K562 (cell line): Measurements from ENCODE around the gene CEP192. TPM values are rescaled to one million over a fixed set of nuclear protein-coding genes. Genes with fewer than 3 reads are reported as not detected.

ENCODE experiments used
- polyA plus RNA-seq, 8 experiments: library from polyadenylated mRNA; depleted of rRNA in 4 of 8; stranded (reverse) in 5 of 8; unstranded in 3 of 8; fragments of >200 nt; fragmentation: Nextera tagmentation in 2 of 8; fragmentation: Illumina TruSeq in 1 of 8; extraction: Ambion mirVana in 2 of 8; extraction: Trizol in 1 of 8; gene quantifications; 2 replicates each; pipeline versions ENCODE4 v1.2.1 to v1.2.3, GENCODE V29; 2011 to 2014; ENCODE audit warnings: inconsistent platforms in 1 of 8, missing spikeins in 1 of 8
- total RNA-seq, 7 experiments: library from RNA; depleted of rRNA in 6 of 7; stranded (reverse); fragments of >200 nt in 6 of 7; fragmentation: Illumina TruSeq in 2 of 7; extraction: Trizol in 2 of 7; gene quantifications; 2 replicates each; pipeline versions ENCODE4 v1.2.1 to v1.2.3, GENCODE V29; 2011 to 2021; ENCODE audit warnings: low replicate concordance in 1 of 7

CEP192 gene
- total and polyA plus RNA-seq, 9 of the 15 experiments (the other 6 are each of a cell fraction or from before 2014, with no cell fraction given), result 14.4 to 54.4 (median 35.8) TPM

Other genes with a start within 250 kb of the CEP192 start
- 33.1 and 38.3 TPM in 2 replicates for gene PTPN2, start 107.1 kb upstream of the CEP192 start, total RNA-seq (2014; rRNA removed)
- 56.4 and 67.9 TPM in 2 replicates for gene PTPN2, start 107.1 kb upstream of the CEP192 start, total RNA-seq (2014; rRNA removed; fragmentation: Illumina TruSeq; extraction: Trizol)
- gene PTPN2, start 107.1 kb upstream of the CEP192 start, total RNA-seq (2015; rRNA removed; fragmentation: Illumina TruSeq; extraction: Trizol), result 63.6 and 66.4 TPM in 2 replicates
- 37.6 and 40.3 TPM in 2 replicates for gene PTPN2, start 107.1 kb upstream of the CEP192 start, total RNA-seq (2021)
- 39.9 and 44.8 TPM in 2 replicates for gene PTPN2, start 107.1 kb upstream of the CEP192 start, polyA plus RNA-seq (2011; rRNA removed)
- gene PTPN2, start 107.1 kb upstream of the CEP192 start, polyA plus RNA-seq (2014; fragmentation: Illumina TruSeq; extraction: Trizol), result 48.1 and 58.3 TPM in 2 replicates
- 10 to 100 TPM; 36.6 to 46.3 TPM for gene PTPN2, start 107.1 kb upstream of the CEP192 start, polyA plus RNA-seq (2014; fragmentation: Nextera tagmentation; extraction: Ambion mirVana)
- 35.0 and 43.8 TPM in 2 replicates for gene PTPN2, start 107.1 kb upstream of the CEP192 start, polyA plus RNA-seq (2014; rRNA removed)
- gene SEH1L, start 43.4 kb upstream of the CEP192 start, total RNA-seq (2014; rRNA removed), result 59.9 and 62.2 TPM in 2 replicates
- gene SEH1L, start 43.4 kb upstream of the CEP192 start, total RNA-seq (2014; rRNA removed; fragmentation: Illumina TruSeq; extraction: Trizol), result 111 and 119 TPM in 2 replicates
- gene SEH1L, start 43.4 kb upstream of the CEP192 start, total RNA-seq (2015; rRNA removed; fragmentation: Illumina TruSeq; extraction: Trizol), result 90.9 and 94.8 TPM in 2 replicates
- gene SEH1L, start 43.4 kb upstream of the CEP192 start, total RNA-seq (2021), result 147 and 148 TPM in 2 replicates
- 124 and 180 TPM in 2 replicates for gene SEH1L, start 43.4 kb upstream of the CEP192 start, polyA plus RNA-seq (2011; rRNA removed)
- 88.3 and 108 TPM in 2 replicates for gene SEH1L, start 43.4 kb upstream of the CEP192 start, polyA plus RNA-seq (2014; fragmentation: Illumina TruSeq; extraction: Trizol)
- 100 to 1,000 TPM in 1 of 2 experiments, 10 to 100 TPM in 1; 83.6 to 108 TPM for gene SEH1L, start 43.4 kb upstream of the CEP192 start, polyA plus RNA-seq (2014; fragmentation: Nextera tagmentation; extraction: Ambion mirVana)
- 73.1 and 79.0 TPM in 2 replicates for gene SEH1L, start 43.4 kb upstream of the CEP192 start, polyA plus RNA-seq (2014; rRNA removed)
- gene LDLRAD4, start 227.4 kb downstream of the CEP192 start, total RNA-seq (2014; rRNA removed), result not detected in 2 replicates
- not detected in 2 replicates for gene LDLRAD4, start 227.4 kb downstream of the CEP192 start, total RNA-seq (2014; rRNA removed; fragmentation: Illumina TruSeq; extraction: Trizol)
- not detected in 2 replicates for gene LDLRAD4, start 227.4 kb downstream of the CEP192 start, total RNA-seq (2015; rRNA removed; fragmentation: Illumina TruSeq; extraction: Trizol)
- gene LDLRAD4, start 227.4 kb downstream of the CEP192 start, total RNA-seq (2021), result 0.25 TPM in 1 of 2 replicates, not detected in the other
- gene LDLRAD4, start 227.4 kb downstream of the CEP192 start, polyA plus RNA-seq (2011; rRNA removed), result not detected in 2 replicates
- not detected in 2 replicates for gene LDLRAD4, start 227.4 kb downstream of the CEP192 start, polyA plus RNA-seq (2014; fragmentation: Illumina TruSeq; extraction: Trizol)
- gene LDLRAD4, start 227.4 kb downstream of the CEP192 start, polyA plus RNA-seq (2014; fragmentation: Nextera tagmentation; extraction: Ambion mirVana), result under 1 TPM in 1 of 2 experiments, not detected in 1; 0.01 TPM
- not detected in 2 replicates for gene LDLRAD4, start 227.4 kb downstream of the CEP192 start, polyA plus RNA-seq (2014; rRNA removed)